ENCODE measurements around the gene LRIT1. TPM values are rescaled to one million over a fixed set of nuclear protein-coding genes. Genes with fewer than 3 reads are reported as not detected.

Gene LRIT1
- total and polyA plus RNA-seq, 2 of the 8 experiments (the other 6 are each of a cell fraction or from before 2014, with no cell fraction given): 0.03 TPM; not detected in 1

GRCh38 chr10:84196941-84197340, 44.4 kb downstream of the LRIT1 start:
- DNase-seq (ENCODE audit: low read depth in 1 of 2, low spot score in 2 of 2) (no peak), FAIRE-seq (no peak)
- H2BK5ac ChIP-seq (ENCODE audit: low read depth, low read length): no peak overlapping the region
- peaks cover 0 to 5% (median 2%) of the 10 kb centered on the region in 4 experiments; a peak in 4 of 7 replicates for H3K4me1 ChIP-seq (replicated peaks in 1 of 4; ENCODE audit: control insufficient read depth in 3 of 4, insufficient read depth in 4 of 4, low read length in 3 of 4)
- no peak overlapping the region for H2AK5ac ChIP-seq (ENCODE audit: low read depth, low read length)
- TF ChIP-seq MAX (IDR thresholded peaks at IDR 0.05) (no peak), TCF12 (IDR thresholded peaks at IDR 0.05; ENCODE audit: low read depth, low read length) (no peak), CTCF (IDR thresholded peaks at IDR 0.05; ENCODE audit: control extremely low read depth in 1 of 3, insufficient read depth in 1 of 3, low read depth in 1 of 3, low read length in 3 of 3) (no peak), EGR1 (IDR thresholded peaks at IDR 0.05; ENCODE audit: borderline replicate concordance, low read depth, low read length) (no peak), MAFK (IDR thresholded peaks at IDR 0.05; ENCODE audit: low read depth, low read length) (no peak), KDM1A (IDR thresholded peaks at IDR 0.05; ENCODE audit: borderline replicate concordance, low read length) (no peak), NANOG (IDR thresholded peaks at IDR 0.05; ENCODE audit: insufficient read depth, low read depth, low read length, poor library complexity, severe bottlenecking) (no peak), ATF3 (IDR thresholded peaks at IDR 0.05; ENCODE audit: insufficient read depth, low read depth, low read length) (no peak), CHD2 (IDR thresholded peaks at IDR 0.05; ENCODE audit: low read length) (no peak), JUN (IDR thresholded peaks at IDR 0.05; ENCODE audit: low read depth, low read length) (no peak), BRCA1 (IDR thresholded peaks at IDR 0.05; ENCODE audit: low read depth, low read length) (no peak)
- no peak overlapping the region for H2BK120ac ChIP-seq (replicated peaks; ENCODE audit: low read depth, low read length)
- H3K4me2 ChIP-seq (ENCODE audit: insufficient read depth in 1 of 2, low read depth in 2 of 2, low read length in 2 of 2): no peak overlapping the region
- H4K8ac ChIP-seq (ENCODE audit: extremely low read depth, insufficient read depth, low read length): no peak overlapping the region
- H3K18ac ChIP-seq (ENCODE audit: extremely low read depth, low read length): no peak overlapping the region
- H3K14ac ChIP-seq (ENCODE audit: insufficient read length): no peak overlapping the region
- no peak overlapping the region for H2BK15ac ChIP-seq (ENCODE audit: low read length)
- ChIA-PET CTCF (ENCODE audit: partially characterized antibody) (interaction anchor here (0.8 to 8.6 kb wide), 6 partner anchors 8 to 62 kb away, joined by 3 to 64 read pairs (median 6); no protein-coding TSS in a partner anchor), POLR2A (ENCODE audit: partially characterized antibody) (no interaction called here)
- no peaks in the 10 kb centered on the region for H3K36me3 ChIP-seq (ENCODE audit: control insufficient read depth in 2 of 4, insufficient read depth in 4 of 4, low read length in 3 of 4)
- H3K9ac ChIP-seq (replicated peaks in 1 of 4; ENCODE audit: extremely low read depth in 1 of 4, low read depth in 3 of 4, low read length in 3 of 4): no peak overlapping the region
- peaks cover 12% of the 10 kb centered on the region; the same call in 1 of the 2 replicates for H3K23me2 ChIP-seq (ENCODE audit: low read depth, low read length)
- H3K9me3 ChIP-seq (ENCODE audit: insufficient read depth in 2 of 2, low read depth in 1 of 2, low read length in 1 of 2): no peaks in the 10 kb centered on the region
- H2BK12ac ChIP-seq (ENCODE audit: low read depth, low read length): no peak overlapping the region
- no peak overlapping the region for H3K4ac ChIP-seq (replicated peaks; ENCODE audit: insufficient read length, low read depth, low read length)
- H2AFZ ChIP-seq (ENCODE audit: low read length): no peak overlapping the region
- 64% methylated on average over 5 of the region's 5 CpGs; no CpG with 5 or more reads in 1 of the 2 experiments for WGBS, 2 experiments (ENCODE audit: extremely low coverage in 1 of 2, insufficient coverage in 1 of 2, insufficient read length in 1 of 2, insufficient replicate concordance in 2 of 2, low coverage in 1 of 2, low lambda C conversion rate in 2 of 2, missing lambda C conversion rate in 1 of 2)
- no peak overlapping the region for H4K91ac ChIP-seq (replicated peaks; ENCODE audit: insufficient read length, low read length)
- H2BK20ac ChIP-seq (ENCODE audit: low read length): no peak overlapping the region
- H3K23ac ChIP-seq (ENCODE audit: insufficient read length): no peak overlapping the region
- peaks cover 0 to 5% of the 10 kb centered on the region in 2 experiments for H4K20me1 ChIP-seq (replicated peaks in 1 of 2; ENCODE audit: control insufficient read depth in 1 of 2, insufficient read depth in 2 of 2, low read length in 2 of 2)
- peaks cover 2 to 36% (median 31%) of the 10 kb centered on the region in 4 experiments for H3K27me3 ChIP-seq (replicated peaks in 1 of 4; ENCODE audit: control insufficient read depth in 3 of 4, extremely low read depth in 1 of 4, insufficient read depth in 3 of 4, low read length in 3 of 4)
- H3K79me1 ChIP-seq (ENCODE audit: low read depth, low read length): no peaks in the 10 kb centered on the region
- H3K79me2 ChIP-seq (ENCODE audit: control insufficient read depth in 1 of 2, insufficient read depth in 2 of 2, low read length in 2 of 2): no peaks in the 10 kb centered on the region
- H3K56ac ChIP-seq (replicated peaks; ENCODE audit: insufficient read length, low read depth, low read length): no peak overlapping the region
- no peak overlapping the region for H4K5ac ChIP-seq (ENCODE audit: insufficient read length, low read depth, low read length)
- H3K4me3 ChIP-seq (ENCODE audit: extremely low read depth in 1 of 4, insufficient read depth in 2 of 4, low read depth in 3 of 4, low read length in 4 of 4): no peak overlapping the region
- H3K27ac ChIP-seq (ENCODE audit: low read depth, low read length): no peak overlapping the region
